Peyer's patch (tissue), 4 donors: ENCODE results near the gene SULT2B1. TPM values are rescaled to one million over a fixed set of nuclear protein-coding genes. Genes with fewer than 3 reads are reported as not detected.

ENCODE experiments used
- DNase-seq, 3 donors: peaks; one replicate each; pipeline ENCODE4 v3.0.0-alpha.2; 2017 to 2019
- H3K27ac ChIP-seq, 4 donors: fragments of 200-600 bp; sonication (generic); one replicate each; pipeline ENCODE4 v1.5.1; 2016 to 2019
- H3K27me3 ChIP-seq, 2 donors: fragments of 200-600 bp; sonication (generic); one replicate each; pipeline ENCODE4 v1.5.1; 2019
- H3K36me3 ChIP-seq, 3 donors: fragments of 200-600 bp; sonication (generic); one replicate each; pipeline ENCODE4 v1.5.1; 2016 to 2019
- H3K4me1 ChIP-seq, 4 donors: fragments of 200-600 bp; sonication (generic); one replicate each; pipeline ENCODE4 v1.5.1; 2016 to 2019
- H3K4me3 ChIP-seq, 4 donors: fragments of 200-600 bp; sonication (generic); 1 replicate in 3 of 4; 2 replicates in 1 of 4; pipeline ENCODE4 v1.5.1; 2016 to 2019; ENCODE audit warnings: mild to moderate bottlenecking in 1 of 4
- H3K9me3 ChIP-seq, 4 donors: fragments of 200-600 bp; sonication (generic); one replicate each; pipeline ENCODE4 v1.5.1; 2016 to 2019; ENCODE audit warnings: mild to moderate bottlenecking in 1 of 4
- POLR2A ChIP-seq, 2 donors: fragments of 450-650 bp; IDR thresholded peaks; one replicate each; pipeline ENCODE4 v1.5.1; 2017; ENCODE audit warnings: antibody characterized with exemption in 2 of 2, mild to moderate bottlenecking in 2 of 2, moderate library complexity in 2 of 2
- total RNA-seq, 4 donors: library from RNA; depleted of rRNA; stranded (reverse); fragments of >200 nt; gene quantifications; one replicate each; pipeline ENCODE4 v1.1.0, GENCODE V29; 2016
- TF ChIP-seq, protein P1 (sequence below), 6 experiments: fragments of 450-650 bp in 4 of 6; fragments of 200-600 bp in 2 of 6; sonication (generic) in 1 of 6; IDR thresholded peaks; one replicate each; pipeline ENCODE4 v1.5.1; 2017 to 2019; ENCODE audit warnings: antibody characterized with exemption in 6 of 6, mild to moderate bottlenecking in 3 of 6, moderate library complexity in 1 of 6

Gene SULT2B1
- total RNA-seq, 4 donors from 2014 or later = 2.5 to 14.6 (median 5.9) TPM

DNA sequence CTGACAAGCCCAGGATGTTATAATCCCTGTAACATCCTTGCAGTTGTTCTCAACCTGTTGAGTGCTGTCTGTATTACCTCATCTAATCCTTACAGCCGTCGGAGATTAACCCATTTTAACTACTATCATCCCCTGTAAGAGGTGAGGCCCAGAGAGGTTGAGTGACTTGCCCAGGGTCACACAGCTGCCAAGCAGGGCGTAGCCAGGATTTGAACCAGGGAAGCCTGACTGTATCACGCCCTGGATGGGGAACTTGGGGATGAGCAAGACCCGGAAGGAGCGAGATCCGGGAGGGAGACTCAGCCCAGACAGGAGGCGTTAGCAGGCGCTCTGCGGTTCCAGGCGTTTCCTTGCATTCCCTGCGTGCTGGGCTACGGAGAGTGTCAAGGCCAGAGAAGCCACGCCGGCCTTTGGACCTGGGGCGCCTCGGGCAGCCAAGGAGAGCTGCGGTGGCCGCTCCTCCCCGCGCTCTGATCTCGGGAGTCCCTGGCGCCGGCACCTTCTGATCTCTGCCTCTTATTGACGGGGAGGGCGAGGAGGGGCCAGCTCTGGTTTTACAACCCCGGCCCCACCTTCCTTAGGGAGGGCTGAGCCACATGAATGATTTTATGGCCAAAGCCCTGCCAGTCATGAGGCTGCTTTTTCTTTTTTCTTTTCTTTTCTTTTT is 6.2 kb downstream of the SULT2B1 start:
- Histone ChIP-seq H3K4me1 (peaks cover 0 to 20% (median 1%) of the 10 kb centered on the region in 4 donors), H3K27me3 (no peaks in the 10 kb centered on the region), H3K36me3 (no peaks in the 10 kb centered on the region), H3K9me3 (no peaks in the 10 kb centered on the region), H3K4me3 (no peak overlapping the region), H3K27ac (peak overlapping the region in 3 of 4 donors; percentile 18 to 70 (median 60))
- peak in 2 of 3 donors; percentile 94 to 97 for DNase-seq
- TF ChIP-seq POLR2A (IDR thresholded peaks at IDR 0.05) = peak in 1 of 2 donors; percentile 42
- TF ChIP-seq, protein P1, sequence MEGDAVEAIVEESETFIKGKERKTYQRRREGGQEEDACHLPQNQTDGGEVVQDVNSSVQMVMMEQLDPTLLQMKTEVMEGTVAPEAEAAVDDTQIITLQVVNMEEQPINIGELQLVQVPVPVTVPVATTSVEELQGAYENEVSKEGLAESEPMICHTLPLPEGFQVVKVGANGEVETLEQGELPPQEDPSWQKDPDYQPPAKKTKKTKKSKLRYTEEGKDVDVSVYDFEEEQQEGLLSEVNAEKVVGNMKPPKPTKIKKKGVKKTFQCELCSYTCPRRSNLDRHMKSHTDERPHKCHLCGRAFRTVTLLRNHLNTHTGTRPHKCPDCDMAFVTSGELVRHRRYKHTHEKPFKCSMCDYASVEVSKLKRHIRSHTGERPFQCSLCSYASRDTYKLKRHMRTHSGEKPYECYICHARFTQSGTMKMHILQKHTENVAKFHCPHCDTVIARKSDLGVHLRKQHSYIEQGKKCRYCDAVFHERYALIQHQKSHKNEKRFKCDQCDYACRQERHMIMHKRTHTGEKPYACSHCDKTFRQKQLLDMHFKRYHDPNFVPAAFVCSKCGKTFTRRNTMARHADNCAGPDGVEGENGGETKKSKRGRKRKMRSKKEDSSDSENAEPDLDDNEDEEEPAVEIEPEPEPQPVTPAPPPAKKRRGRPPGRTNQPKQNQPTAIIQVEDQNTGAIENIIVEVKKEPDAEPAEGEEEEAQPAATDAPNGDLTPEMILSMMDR (IDR thresholded peaks at IDR 0.05) = peak in 1 of 6 experiments; percentile 8

DNA sequence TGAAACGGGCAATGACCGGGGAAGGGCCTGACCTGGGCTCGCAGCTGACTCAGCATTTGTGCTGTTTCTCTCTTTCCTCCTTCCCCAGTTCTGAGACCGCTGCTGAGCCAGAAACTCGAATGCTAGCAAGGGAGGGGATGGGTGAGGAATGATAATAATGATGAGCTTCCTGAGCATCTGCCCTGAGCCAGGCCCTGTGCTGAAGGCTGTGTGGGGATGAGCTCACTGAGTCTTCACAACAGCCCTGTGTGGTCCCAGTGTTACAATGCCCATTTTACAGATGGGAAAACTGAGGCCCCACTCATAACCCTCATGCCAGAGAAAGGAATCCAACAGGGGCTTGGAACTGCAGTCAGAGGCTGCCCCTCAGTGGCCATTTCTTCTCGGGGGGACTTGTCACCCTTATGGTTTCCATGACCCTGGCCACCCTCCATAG is 8.1 kb downstream of the SULT2B1 start:
- no peaks in the 10 kb centered on the region for H3K36me3 ChIP-seq
- H3K27me3 ChIP-seq = no peaks in the 10 kb centered on the region
- no peak for TF ChIP-seq POLR2A (IDR thresholded peaks at IDR 0.05)
- TF ChIP-seq, protein P1 (IDR thresholded peaks at IDR 0.05) = no peak
- DNase-seq = no peak
- H3K4me3 ChIP-seq = no peak overlapping the region
- peaks cover 0 to 7% (median 1%) of the 10 kb centered on the region in 4 donors for H3K4me1 ChIP-seq
- H3K9me3 ChIP-seq = no peaks in the 10 kb centered on the region
- H3K27ac ChIP-seq = no peak overlapping the region

DNA sequence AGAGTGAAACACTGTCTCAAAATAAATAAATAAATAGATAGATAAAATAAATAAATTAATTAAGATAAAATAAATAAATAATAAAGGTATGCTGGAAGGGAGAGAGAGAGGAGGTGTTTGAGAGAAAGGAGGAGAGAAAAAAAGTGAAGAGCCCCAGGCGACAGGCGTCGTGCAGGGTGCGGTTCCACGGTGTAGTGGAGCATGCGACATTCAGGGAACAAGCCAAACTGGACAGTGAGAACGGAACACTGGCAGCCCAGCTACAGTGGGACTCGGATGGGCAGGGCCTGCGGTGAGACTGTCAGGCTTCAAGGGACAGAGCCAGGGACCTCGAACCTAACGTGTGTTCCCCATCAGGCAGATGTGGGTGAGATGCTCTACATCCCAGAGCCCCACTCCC is 9.4 kb downstream of the SULT2B1 start:
- no peak overlapping the region for H3K4me3 ChIP-seq
- no peaks in the 10 kb centered on the region for H3K36me3 ChIP-seq
- H3K9me3 ChIP-seq = no peaks in the 10 kb centered on the region
- H3K27ac ChIP-seq = no peak overlapping the region
- TF ChIP-seq POLR2A (IDR thresholded peaks at IDR 0.05) = no peak
- TF ChIP-seq, protein P1 (IDR thresholded peaks at IDR 0.05) = no peak
- no peaks in the 10 kb centered on the region for H3K4me1 ChIP-seq
- DNase-seq = no peak
- H3K27me3 ChIP-seq = no peaks in the 10 kb centered on the region

DNA sequence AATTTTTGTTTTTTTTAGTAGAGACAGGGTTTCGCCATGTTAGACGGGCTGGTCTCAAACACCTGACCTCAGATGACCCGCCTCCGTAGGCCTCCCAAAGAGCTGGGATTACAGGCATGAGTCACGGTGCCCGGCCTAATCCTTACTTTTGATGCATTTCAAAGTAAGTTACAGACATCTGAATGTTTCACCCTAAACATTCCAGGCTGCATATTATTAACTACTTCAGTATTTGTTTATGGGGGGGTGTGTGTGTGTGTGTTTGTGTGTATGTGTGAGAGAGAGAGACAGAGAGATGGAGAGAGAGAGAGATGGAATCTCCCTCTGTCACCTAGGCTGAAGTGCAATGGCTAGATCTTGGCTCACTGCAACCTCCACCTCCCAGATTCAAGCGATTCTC is 13.1 kb downstream of the SULT2B1 start:
- no peak overlapping the region for H3K4me3 ChIP-seq
- no peaks in the 10 kb centered on the region for H3K27me3 ChIP-seq
- H3K27ac ChIP-seq = no peak overlapping the region
- H3K36me3 ChIP-seq = no peaks in the 10 kb centered on the region
- peaks cover 0 to 16% (median 0%) of the 10 kb centered on the region in 4 donors for H3K4me1 ChIP-seq
- no peaks in the 10 kb centered on the region for H3K9me3 ChIP-seq
- no peak for DNase-seq
- TF ChIP-seq, protein P1 (IDR thresholded peaks at IDR 0.05) = no peak
- no peak for TF ChIP-seq POLR2A (IDR thresholded peaks at IDR 0.05)

DNA sequence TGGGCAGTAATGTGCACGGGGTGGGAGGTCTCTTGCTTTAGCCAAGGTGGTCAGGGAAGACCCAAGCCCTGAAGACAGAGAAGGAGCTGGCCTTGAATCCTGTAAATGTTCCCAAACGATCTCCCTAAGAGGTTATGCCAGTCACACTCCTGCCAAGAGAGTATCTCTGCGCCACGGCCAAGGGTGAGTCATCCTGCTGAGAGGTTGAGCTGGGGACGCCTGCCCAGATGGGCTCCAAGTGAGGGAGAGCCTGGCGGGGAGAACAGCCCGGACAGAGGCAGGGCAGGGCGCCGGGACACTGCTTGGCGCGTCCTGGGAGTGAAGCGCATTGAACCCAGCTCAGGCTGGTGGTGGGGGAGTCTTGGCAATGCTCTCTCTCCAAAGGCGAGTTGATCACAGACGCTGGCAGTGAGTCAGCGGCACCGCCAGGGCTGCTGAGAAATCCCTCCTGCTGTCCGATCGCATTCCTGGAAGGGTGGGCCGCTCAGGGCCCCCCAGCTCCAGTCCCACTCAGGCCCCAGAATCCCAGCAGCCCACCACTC is 16.4 kb downstream of the SULT2B1 start:
- H3K27me3 ChIP-seq = no peaks in the 10 kb centered on the region
- H3K4me3 ChIP-seq = peak overlapping the region in 1 of 4 donors; percentile 26
- H3K27ac ChIP-seq = peak overlapping the region in 2 of 4 donors; percentile 49 to 67
- DNase-seq = peak; percentile 24 to 88 (median 83)
- H3K4me1 ChIP-seq = peaks cover 0 to 16% (median 0%) of the 10 kb centered on the region in 4 donors
- H3K36me3 ChIP-seq = no peaks in the 10 kb centered on the region
- H3K9me3 ChIP-seq = no peaks in the 10 kb centered on the region
- TF ChIP-seq POLR2A (IDR thresholded peaks at IDR 0.05) = no peak
- TF ChIP-seq, protein P1 (IDR thresholded peaks at IDR 0.05) = peak in 1 of 6 experiments; percentile 10
